Epidermal melanocyte (primary cell): ENCODE measurements around the gene SPATA16.
"Not testable (repeated sequence)": the region's sequence is repeated elsewhere in the genome, so short reads cannot be mapped to it uniquely, and the experiment has no call there.

Experiments
- DNase-seq: peaks from one replicate; pipeline ENCODE4 v3.0.0; 2011; ENCODE audit warnings: low spot score; ENCODE audit not compliant: insufficient read length

The SPATA16 gene

GRCh38 chr3:172960626-172961182 lies 180.3 kb downstream of the SPATA16 start:
- not testable (repeated sequence) for DNase-seq

DNA sequence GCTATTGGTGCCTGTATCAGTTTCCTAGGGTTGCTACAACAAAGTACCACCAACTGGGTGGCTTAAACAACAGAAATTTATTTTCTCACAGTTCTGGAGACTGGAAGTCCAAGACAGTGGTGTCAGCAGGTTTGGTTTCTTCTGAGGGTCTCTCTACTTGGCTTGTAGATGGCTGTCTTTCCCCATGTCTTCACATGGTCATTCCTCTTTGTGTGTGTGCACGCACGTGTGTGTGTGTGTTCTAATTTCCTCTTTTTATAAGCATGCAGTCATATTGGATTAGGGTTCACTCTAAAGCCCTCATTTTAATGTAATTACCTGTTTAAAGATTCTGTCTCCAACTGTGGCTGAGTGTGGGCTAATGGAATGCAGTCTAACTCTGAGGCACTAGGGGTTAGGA lies 182.5 kb downstream of the SPATA16 start:
- no peak for DNase-seq

DNA sequence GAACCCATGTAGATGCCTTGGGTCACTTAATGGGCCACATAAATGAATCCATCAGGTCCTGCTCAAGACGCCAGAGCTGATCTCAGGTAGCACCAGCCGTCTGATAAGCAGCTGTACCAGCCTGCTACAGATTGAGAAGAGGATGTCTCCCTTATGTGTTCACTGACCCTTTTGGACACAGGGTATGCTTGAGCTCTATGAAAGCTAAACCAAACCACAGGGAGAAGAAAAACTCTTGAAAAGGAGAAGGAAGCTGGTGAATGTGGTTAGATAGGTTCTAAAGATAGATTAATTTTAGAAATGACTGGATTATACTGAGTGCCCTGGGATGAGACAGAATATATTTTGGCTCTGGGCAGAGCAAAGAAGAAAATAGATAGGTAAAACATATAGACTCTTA lies 187.5 kb downstream of the SPATA16 start:
- DNase-seq: no peak

GRCh38 chr3:172951511-172951910 lies 189.5 kb downstream of the SPATA16 start:
- no peak for DNase-seq

DNA sequence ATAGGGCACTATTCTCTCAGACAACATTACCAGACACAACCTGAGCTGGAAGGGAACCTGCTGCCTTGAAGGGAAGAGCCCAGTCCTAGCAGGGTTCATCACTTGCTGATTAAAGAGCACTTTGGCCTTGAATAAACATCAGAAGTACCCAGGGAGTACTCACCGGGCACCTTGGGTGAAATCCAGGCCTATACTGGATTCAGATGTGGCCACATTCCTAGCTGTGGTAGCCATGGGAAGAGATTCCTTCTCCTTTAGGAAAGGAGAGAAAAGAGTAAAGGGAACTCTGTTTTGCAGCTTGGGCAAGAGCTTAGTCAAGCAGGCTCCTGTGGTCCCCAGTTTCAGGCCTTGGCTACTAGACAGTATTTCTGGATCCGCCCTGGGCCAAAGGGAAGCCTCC lies 195.0 kb downstream of the SPATA16 start:
- no peak for DNase-seq

DNA sequence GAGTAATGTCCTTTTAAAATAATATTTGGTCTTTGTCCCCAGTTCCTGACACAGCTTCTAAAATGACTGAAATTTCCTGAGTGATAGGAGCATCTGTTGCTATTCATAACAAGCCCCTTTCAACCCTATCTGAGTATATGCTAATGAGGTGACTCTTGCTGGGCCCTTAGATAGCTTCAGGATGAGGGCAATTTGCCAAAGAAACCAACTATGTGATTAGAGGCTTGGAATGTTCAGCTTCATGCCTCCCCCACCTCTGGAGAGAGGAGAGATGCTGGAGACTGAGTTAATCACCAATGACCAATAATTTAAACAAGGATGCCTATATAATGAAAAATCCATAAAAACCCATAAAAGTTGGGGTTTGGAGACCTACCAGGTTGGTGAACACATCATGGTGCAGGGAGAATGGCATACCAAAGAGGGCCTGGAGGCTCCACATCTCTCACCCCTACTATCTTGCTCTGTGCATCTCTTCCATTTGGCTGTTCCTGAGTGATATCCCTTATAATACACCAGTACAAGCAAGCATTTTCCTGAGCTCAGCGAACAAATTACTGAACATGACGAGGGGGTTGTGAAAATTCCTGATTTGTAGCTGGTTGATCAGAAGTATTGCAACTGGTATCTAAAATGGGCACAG lies 201.3 kb downstream of the SPATA16 start:
- no peak for DNase-seq

- no peak for DNase-seq
Measured at GRCh38 chr3:172938788-172939187, 202.2 kb downstream of the SPATA16 start.

DNA sequence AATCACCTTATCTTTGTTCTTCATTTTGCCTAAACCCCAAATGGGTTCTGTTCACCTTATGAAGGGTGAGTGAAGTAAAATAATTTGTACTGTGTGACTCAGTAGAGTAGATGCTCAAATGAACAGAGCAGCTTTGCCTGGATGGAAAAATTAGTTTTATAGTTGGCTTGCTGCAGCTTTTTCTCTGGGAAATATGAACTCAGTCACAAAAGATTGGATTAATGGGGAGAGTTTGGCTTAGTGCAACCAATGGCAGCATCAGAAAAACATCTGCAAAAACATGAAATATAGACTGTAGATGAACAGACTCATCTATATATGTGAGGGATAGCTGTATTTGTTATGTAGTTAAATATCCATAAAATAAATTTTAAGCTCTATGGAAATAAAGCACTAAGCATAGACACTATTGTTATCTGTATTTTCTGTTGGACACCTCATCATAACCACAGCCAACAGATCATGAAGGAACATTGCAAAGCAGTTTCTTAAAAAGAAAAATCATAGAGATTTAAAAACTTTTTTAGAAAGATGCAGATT lies 209.2 kb downstream of the SPATA16 start:
- DNase-seq: no peak

- DNase-seq: no peak
Measured at GRCh38 chr3:172929451-172929850, 211.6 kb downstream of the SPATA16 start.

DNA sequence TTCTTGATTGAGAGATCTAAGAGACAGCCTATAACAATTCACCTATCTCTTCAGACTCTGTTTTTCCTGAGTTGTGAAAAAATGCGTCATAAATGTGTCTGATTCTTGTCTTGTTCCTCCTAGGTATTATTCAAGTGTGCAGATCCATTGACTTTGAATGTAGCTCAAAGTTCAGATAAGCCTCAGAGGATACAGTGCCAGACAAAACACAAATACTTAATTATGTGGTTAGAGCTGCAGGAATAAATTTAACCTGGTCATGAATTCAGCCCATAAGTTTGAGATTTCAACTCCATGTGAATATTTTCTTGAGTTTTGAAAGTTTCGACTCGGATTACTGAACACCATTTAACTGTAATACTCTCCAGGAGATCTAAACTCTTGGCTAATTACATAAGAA lies 216.5 kb downstream of the SPATA16 start:
- DNase-seq: no peak

- no peak for DNase-seq
Measured at GRCh38 chr3:172919297-172919683, 221.7 kb downstream of the SPATA16 start.

DNA sequence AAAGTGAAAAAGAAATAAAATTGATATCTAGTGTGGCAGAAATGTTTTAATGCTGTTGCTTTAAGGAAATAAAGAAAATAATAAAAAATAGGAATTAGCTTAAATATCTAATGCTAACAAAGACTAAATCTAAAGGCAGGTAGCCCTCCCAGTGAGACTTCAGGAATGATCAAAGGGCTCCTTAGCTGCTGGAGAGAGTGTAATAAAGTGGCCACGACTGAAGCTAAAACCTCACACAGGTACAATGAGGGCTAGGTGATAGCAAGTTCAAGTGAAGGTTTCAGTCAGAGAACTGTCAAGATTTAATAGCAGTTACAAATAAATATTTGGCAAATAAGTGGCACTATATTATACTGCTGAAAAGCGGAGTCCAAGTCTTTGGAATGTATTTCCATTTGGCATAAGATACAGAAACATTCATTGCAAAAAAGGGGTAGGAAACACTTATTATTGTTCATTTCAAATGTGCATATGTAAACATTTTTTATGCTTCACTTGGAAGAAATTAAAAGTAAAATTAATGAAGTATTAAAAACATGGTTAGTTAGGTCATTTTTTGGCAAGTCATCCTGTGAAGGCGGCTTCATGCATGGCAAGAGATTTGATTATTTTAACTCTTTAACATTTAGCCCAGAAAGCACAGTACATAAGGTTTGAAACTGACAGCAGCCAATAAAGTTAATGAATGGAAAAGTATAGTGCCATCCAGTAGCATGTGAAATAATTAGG lies 222.3 kb downstream of the SPATA16 start:
- no peak for DNase-seq

DNA sequence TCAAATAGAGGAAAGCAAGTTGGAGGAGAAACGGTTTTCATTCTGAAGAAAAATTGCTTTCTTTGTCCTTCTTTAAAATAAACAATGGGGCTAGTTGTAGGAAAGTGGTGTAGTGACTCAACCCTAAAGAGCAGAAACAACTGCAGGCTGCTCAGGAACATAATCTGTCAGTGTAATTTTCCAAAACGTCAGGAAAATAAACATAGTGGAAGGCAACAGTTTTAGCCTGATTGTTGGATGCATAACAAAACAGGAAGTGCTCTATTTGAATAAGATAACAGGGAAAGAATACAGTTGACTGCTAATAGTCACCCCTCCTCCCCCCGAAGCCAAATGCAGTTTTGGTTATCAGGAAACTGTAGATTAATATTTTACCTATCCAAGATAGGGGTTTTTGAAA lies 222.9 kb downstream of the SPATA16 start:
- no peak for DNase-seq

DNA sequence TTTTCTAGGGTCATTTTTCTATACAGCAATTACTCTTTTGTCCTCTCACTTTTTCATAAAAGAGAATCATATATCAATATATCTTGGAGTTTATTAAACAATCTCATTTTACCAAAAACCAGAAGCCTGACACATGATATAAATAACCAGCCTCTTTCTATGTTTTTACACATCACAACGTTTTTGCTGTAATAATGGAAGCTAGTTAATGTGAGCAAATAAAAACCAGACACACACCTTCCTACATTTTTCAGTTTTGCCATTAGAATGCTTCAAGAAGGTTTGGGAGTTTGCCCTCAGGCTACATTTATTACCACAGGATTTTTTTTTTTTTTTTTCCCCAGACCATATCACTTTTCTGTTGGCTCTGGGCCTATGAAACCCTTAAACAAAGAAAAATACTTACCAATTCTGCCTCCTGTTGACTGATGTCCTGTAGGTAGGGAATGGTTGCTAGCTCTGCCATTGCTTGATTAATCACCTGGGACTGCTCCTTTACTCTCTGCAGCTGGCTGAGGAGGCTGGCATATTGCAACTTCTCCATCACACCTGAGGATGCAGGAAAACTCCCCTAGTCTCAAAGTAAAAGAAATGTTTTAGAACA lies 225.0 kb downstream of the SPATA16 start:
- DNase-seq: no peak

GRCh38 chr3:172914854-172915253 lies 226.2 kb downstream of the SPATA16 start:
- no peak for DNase-seq

DNA sequence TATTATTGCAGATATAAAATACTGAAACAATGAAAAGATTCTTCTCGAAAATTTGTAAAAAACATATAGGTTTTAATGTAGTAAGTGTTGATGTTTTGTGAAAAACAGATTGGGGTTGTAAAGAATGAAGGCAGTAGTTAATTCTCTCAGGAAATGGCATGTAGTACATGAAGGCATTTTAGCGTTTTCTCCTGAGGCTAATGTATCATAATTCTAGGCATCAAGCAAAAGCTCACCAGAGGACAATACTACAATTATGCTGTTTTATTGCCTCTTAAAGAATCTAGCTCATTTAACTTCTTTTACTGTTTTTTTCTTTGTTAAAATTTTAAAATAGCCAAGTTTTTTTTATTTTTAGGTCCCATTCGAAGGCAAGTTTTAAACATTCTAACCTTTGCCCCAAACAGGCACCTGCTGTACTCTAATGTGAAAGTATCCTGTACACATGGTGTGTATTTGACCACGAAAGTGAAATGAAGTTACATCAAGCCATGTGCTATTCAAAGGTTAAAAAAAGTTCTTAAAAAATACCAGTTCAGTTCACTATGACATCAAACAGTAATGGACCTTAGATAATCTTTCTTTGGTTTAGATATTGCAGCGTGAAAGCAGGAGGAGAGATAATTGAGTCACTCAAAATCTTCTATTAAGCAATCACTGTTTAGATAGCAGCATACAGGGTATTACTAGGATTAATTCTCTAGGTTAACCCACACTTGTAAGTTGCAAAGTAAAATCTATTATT lies 227.0 kb downstream of the SPATA16 start:
- DNase-seq: no peak

GRCh38 chr3:172911142-172911541 lies 229.9 kb downstream of the SPATA16 start:
- DNase-seq: no peak

GRCh38 chr3:172908771-172909270 lies 232.2 kb downstream of the SPATA16 start:
- no peak for DNase-seq

GRCh38 chr3:172905451-172905850 lies 235.6 kb downstream of the SPATA16 start:
- no peak for DNase-seq

DNA sequence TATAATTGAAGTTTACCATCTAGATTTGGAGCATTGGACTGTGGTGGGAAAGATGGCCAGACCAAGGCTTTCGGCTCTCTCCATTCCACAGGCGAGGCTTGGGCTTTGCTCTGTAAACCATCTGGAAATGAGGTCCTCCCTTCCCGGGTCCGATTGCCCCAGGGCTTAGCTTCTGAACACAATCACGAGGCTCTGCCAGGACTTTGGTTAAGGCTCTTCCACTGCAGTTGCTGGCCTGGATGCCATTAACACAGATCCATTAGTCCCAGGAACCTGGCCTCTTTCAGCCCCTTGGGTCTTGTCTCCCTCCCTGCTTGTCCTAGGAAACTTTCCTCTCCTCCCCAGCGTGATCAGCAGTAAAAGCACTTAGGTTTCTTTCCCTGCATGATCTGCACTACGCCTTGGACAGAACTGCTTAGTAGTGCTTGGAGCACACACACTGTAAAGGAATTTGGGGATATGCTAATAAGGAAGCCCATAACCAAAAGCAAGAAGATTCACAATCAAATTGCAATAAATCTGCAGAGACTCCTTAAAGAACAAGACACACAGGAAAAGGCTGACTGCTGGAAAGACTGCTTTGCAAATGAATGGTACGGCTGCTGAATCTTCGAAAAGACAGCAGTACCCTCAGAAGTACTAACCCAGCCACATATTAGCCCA lies 236.2 kb downstream of the SPATA16 start:
- DNase-seq: no peak
